ENCODE measurements around the gene NBEAL1. TPM values are rescaled to one million over a fixed set of nuclear protein-coding genes. Genes with fewer than 3 reads are reported as not detected.

The NBEAL1 gene
- total and polyA plus RNA-seq, 2 of the 8 experiments (the other 6 are each of a cell fraction or from before 2014, with no cell fraction given), result 2.3 to 10.7 TPM

DNA sequence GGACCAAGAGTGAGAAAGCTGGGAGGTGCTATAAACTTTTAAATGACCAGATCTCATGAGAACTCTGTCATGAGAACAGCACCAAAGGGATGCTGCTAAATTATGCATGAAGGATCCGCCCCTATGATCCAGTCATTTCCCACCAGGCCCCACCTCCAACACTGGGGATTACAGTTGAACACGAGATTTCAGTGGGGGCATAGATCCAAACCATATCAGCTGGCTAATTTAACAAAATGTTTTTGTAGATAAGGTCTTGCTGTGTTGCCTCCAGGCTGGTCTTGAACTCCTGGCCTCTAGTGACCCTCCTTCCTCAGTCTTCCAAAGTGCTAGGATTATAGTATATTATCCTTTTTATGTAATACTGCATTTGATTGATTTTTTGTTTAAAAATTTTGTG is 56.0 kb downstream of the NBEAL1 start:
- H3K36me3 ChIP-seq (ENCODE audit: control insufficient read depth in 2 of 4, insufficient read depth in 4 of 4, low read length in 3 of 4), result peaks cover 0 to 4% (median 0%) of the 10 kb centered on the region in 4 experiments; a peak in 2 of 8 replicates
- H3K9me3 ChIP-seq (ENCODE audit: insufficient read depth in 2 of 2, low read depth in 1 of 2, low read length in 1 of 2), result peaks cover 0 to 7% of the 10 kb centered on the region in 2 experiments; a peak in 3 of 4 replicates
- WGBS, 2 experiments (ENCODE audit: extremely low coverage in 1 of 2, insufficient coverage in 1 of 2, insufficient read length in 1 of 2, insufficient replicate concordance in 2 of 2, low coverage in 1 of 2, low lambda C conversion rate in 2 of 2, missing lambda C conversion rate in 1 of 2), result 90% methylated on average over 2 of the region's 2 CpGs; no CpG with 5 or more reads in 1 of the 2 experiments
- H3K23me2 ChIP-seq (ENCODE audit: low read depth, low read length), result no peaks in the 10 kb centered on the region
- H3K14ac ChIP-seq (ENCODE audit: insufficient read length), result no peak overlapping the region
- no peaks in the 10 kb centered on the region for H3K27me3 ChIP-seq (replicated peaks in 1 of 4; ENCODE audit: control insufficient read depth in 3 of 4, extremely low read depth in 1 of 4, insufficient read depth in 3 of 4, low read length in 3 of 4)
- no peak overlapping the region for H2BK20ac ChIP-seq (ENCODE audit: low read length)
- H3K27ac ChIP-seq (ENCODE audit: low read depth, low read length), result no peak overlapping the region
- CTCF ChIA-PET (ENCODE audit: partially characterized antibody), result no interaction called here
- no peaks in the 10 kb centered on the region for H4K20me1 ChIP-seq (replicated peaks in 1 of 2; ENCODE audit: control insufficient read depth in 1 of 2, insufficient read depth in 2 of 2, low read length in 2 of 2)
- H3K18ac ChIP-seq (ENCODE audit: extremely low read depth, low read length), result no peak overlapping the region
- H3K23ac ChIP-seq (ENCODE audit: insufficient read length), result no peak overlapping the region
- H2BK120ac ChIP-seq (replicated peaks; ENCODE audit: low read depth, low read length), result no peak overlapping the region
- no peak overlapping the region for H2AK5ac ChIP-seq (ENCODE audit: low read depth, low read length)
- DNase-seq (ENCODE audit: low read depth in 1 of 2, low spot score in 2 of 2) (no peak), FAIRE-seq (no peak)
- H3K4ac ChIP-seq (replicated peaks; ENCODE audit: insufficient read length, low read depth, low read length), result no peak overlapping the region
- no peak overlapping the region for H3K4me3 ChIP-seq (ENCODE audit: extremely low read depth in 1 of 4, insufficient read depth in 2 of 4, low read depth in 3 of 4, low read length in 4 of 4)
- H3K79me1 ChIP-seq (ENCODE audit: low read depth, low read length), result no peaks in the 10 kb centered on the region
- H2BK12ac ChIP-seq (ENCODE audit: low read depth, low read length), result no peak overlapping the region
- no peak overlapping the region for H3K9ac ChIP-seq (replicated peaks in 1 of 4; ENCODE audit: extremely low read depth in 1 of 4, low read depth in 3 of 4, low read length in 3 of 4)
- no peaks in the 10 kb centered on the region for H3K4me1 ChIP-seq (replicated peaks in 1 of 4; ENCODE audit: control insufficient read depth in 3 of 4, insufficient read depth in 4 of 4, low read length in 3 of 4)
- no peaks in the 10 kb centered on the region for H3K79me2 ChIP-seq (ENCODE audit: control insufficient read depth in 1 of 2, insufficient read depth in 2 of 2, low read length in 2 of 2)
- TF ChIP-seq BRCA1 (IDR thresholded peaks at IDR 0.05; ENCODE audit: low read depth, low read length) (no peak), JUND (IDR thresholded peaks at IDR 0.05; ENCODE audit: low read length) (no peak), KDM5A (IDR thresholded peaks at IDR 0.05; ENCODE audit: low read length) (no peak), EZH2 (IDR thresholded peaks at IDR 0.05; ENCODE audit: low read depth, low read length, severe bottlenecking) (no peak), CHD1 (IDR thresholded peaks at IDR 0.05; ENCODE audit: low read depth, low read length) (no peak), RXRA (IDR thresholded peaks at IDR 0.05; ENCODE audit: insufficient read depth, low read depth, low read length) (no peak), SIRT6 (IDR thresholded peaks at IDR 0.05; ENCODE audit: low read length) (no peak), NRF1 (IDR thresholded peaks at IDR 0.05; ENCODE audit: low read depth, low read length) (no peak), ZNF274 (IDR thresholded peaks at IDR 0.05; ENCODE audit: borderline replicate concordance, extremely low read depth, low read length) (no peak), MAFK (IDR thresholded peaks at IDR 0.05; ENCODE audit: low read depth, low read length) (no peak)
- TF ChIP-seq, protein P1, sequence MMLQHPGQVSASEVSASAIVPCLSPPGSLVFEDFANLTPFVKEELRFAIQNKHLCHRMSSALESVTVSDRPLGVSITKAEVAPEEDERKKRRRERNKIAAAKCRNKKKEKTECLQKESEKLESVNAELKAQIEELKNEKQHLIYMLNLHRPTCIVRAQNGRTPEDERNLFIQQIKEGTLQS (IDR thresholded peaks at IDR 0.05; ENCODE audit: insufficient read depth, low read depth, low read length), result no peak
- H4K91ac ChIP-seq (replicated peaks; ENCODE audit: insufficient read length, low read length), result no peak overlapping the region
- H4K8ac ChIP-seq (ENCODE audit: extremely low read depth, insufficient read depth, low read length), result no peak overlapping the region
- no peak overlapping the region for H2BK5ac ChIP-seq (ENCODE audit: low read depth, low read length)
- H3K56ac ChIP-seq (replicated peaks; ENCODE audit: insufficient read length, low read depth, low read length), result no peak overlapping the region
- no peak overlapping the region for H2AFZ ChIP-seq (ENCODE audit: low read length)
- POLR2A ChIA-PET (ENCODE audit: partially characterized antibody), result no interaction called here
- H2BK15ac ChIP-seq (ENCODE audit: low read length), result no peak overlapping the region
- H3K4me2 ChIP-seq (ENCODE audit: insufficient read depth in 1 of 2, low read depth in 2 of 2, low read length in 2 of 2), result no peak overlapping the region
- H4K5ac ChIP-seq (ENCODE audit: insufficient read length, low read depth, low read length), result no peak overlapping the region
